Thoracic aorta (tissue), 2 donors: Measurements from ENCODE around the gene CARD14. TPM values are rescaled to one million over a fixed set of nuclear protein-coding genes. Genes with fewer than 3 reads are reported as not detected.

Experiments used
- ATAC-seq: fragments of 150-250 bp; one replicate; pipeline ENCODE4 v1.8.0; 2017; ENCODE audit warnings: low read depth; ENCODE audit not compliant: insufficient number of reproducible peaks, low FRiP score
- DNase-seq: peaks from one replicate; pipeline ENCODE4 v3.0.0-alpha.2; 2020; ENCODE audit warnings: low spot score
- H3K27ac ChIP-seq, 2 donors: fragments of 200-600 bp; sonication (generic); 1 replicate in 1 of 2; 2 replicates in 1 of 2; pipeline ENCODE4 v1.5.1; 2016; ENCODE audit warnings: mild to moderate bottlenecking in 2 of 2, moderate library complexity in 2 of 2
- H3K27me3 ChIP-seq: fragments of 200-600 bp; sonication (generic); replicated peaks from 2 replicates; pipeline ENCODE4 v1.6.0; 2016; ENCODE audit warnings: mild to moderate bottlenecking; ENCODE audit not compliant: insufficient read depth
- H3K36me3 ChIP-seq: fragments of 200-600 bp; sonication (generic); one replicate; pipeline ENCODE4 v1.5.1; 2016
- H3K4me1 ChIP-seq, 2 donors: fragments of 200-600 bp; sonication (generic); 1 replicate in 1 of 2; 2 replicates in 1 of 2; pipeline versions ENCODE4 v1.5.1 to v1.6.0; 2016; ENCODE audit warnings: low read depth in 2 of 2, mild to moderate bottlenecking in 1 of 2; ENCODE audit not compliant: control insufficient read depth in 1 of 2
- H3K4me3 ChIP-seq: fragments of 200-600 bp; sonication (generic); 2 replicates; pipeline ENCODE4 v1.5.1; 2016; ENCODE audit warnings: mild to moderate bottlenecking
- H3K9me3 ChIP-seq: fragments of 200-600 bp; sonication (generic); 2 replicates; pipeline ENCODE4 v1.5.1; 2016
- total RNA-seq, 2 donors: library from RNA; depleted of rRNA; stranded (reverse); fragments of >200 nt; gene quantifications; one replicate each; pipeline versions ENCODE4 v1.1.0 to v1.2.3, GENCODE V29; 2016
- TF ChIP-seq, protein P1 (sequence below): fragments of 200-600 bp; sonication (generic); IDR thresholded peaks from one replicate; pipeline ENCODE4 v1.5.1; 2019; ENCODE audit warnings: antibody characterized with exemption

The CARD14 gene
- total RNA-seq, 2 donors from 2014 or later, result not detected

DNA sequence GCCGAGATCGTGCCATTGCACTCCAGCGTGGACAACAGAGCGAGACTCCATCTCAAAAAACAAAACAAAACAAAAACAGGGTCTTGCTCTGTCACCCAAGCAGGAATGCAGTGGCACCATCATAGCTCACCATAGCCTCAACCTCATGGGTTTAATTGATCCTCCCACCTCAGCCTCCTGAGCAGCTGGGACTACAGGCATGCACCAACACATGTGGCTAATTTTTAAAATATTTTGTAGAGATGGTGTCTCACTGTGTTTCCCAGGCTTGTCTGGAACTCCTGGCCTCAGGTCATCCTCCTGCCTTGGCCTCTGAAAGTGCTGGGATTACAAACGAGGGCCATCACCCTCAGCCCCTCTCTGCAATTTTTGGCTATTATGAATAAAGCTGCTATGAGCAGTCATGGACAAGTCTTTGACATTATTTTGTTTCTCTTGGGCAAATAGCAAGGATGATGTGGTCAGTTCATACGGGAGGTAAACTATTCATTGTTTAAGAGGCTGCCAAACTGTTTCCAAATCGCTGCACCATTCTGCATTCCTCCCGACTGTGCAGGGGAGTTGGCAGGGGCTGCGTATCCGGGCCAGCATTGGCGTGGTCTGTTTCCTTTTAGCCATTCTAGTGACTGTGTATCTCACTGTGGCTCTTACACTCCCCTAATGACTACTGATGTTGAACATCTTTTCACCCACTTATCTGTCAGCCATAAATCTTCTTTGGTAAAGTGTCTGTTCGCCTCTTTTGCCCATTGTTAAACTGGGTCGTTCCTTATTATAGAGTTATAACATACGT, 44.0 kb upstream of the CARD14 start:
- Histone ChIP-seq H3K4me1 (no peaks in the 10 kb centered on the region), H3K27me3 (no peaks in the 10 kb centered on the region), H3K4me3 (no peak overlapping the region), H3K9me3 (no peaks in the 10 kb centered on the region), H3K27ac (no peak overlapping the region), H3K36me3 (no peaks in the 10 kb centered on the region)
- TF ChIP-seq, protein P1, sequence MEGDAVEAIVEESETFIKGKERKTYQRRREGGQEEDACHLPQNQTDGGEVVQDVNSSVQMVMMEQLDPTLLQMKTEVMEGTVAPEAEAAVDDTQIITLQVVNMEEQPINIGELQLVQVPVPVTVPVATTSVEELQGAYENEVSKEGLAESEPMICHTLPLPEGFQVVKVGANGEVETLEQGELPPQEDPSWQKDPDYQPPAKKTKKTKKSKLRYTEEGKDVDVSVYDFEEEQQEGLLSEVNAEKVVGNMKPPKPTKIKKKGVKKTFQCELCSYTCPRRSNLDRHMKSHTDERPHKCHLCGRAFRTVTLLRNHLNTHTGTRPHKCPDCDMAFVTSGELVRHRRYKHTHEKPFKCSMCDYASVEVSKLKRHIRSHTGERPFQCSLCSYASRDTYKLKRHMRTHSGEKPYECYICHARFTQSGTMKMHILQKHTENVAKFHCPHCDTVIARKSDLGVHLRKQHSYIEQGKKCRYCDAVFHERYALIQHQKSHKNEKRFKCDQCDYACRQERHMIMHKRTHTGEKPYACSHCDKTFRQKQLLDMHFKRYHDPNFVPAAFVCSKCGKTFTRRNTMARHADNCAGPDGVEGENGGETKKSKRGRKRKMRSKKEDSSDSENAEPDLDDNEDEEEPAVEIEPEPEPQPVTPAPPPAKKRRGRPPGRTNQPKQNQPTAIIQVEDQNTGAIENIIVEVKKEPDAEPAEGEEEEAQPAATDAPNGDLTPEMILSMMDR, result no peak
- no peak for ATAC-seq
- no peak for DNase-seq

DNA sequence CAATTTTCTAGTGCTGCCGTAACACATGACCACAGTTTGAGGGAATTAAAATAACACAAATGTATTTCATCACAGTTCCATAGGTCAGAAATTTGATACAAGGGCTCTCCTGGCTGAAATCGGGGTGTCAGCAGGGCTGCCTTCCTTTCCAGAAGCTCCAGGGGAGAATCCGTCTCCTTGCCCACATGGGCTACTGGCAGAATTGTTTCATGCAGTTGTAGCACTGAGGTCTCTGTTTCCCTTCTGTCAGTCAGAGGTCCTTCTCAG, 43.4 kb upstream of the CARD14 start:
- Histone ChIP-seq H3K36me3 (no peaks in the 10 kb centered on the region), H3K27ac (no peak overlapping the region), H3K9me3 (no peaks in the 10 kb centered on the region), H3K27me3 (no peaks in the 10 kb centered on the region), H3K4me1 (no peaks in the 10 kb centered on the region), H3K4me3 (no peak overlapping the region)
- TF ChIP-seq, protein P1, result no peak
- DNase-seq, result no peak
- no peak for ATAC-seq

DNA sequence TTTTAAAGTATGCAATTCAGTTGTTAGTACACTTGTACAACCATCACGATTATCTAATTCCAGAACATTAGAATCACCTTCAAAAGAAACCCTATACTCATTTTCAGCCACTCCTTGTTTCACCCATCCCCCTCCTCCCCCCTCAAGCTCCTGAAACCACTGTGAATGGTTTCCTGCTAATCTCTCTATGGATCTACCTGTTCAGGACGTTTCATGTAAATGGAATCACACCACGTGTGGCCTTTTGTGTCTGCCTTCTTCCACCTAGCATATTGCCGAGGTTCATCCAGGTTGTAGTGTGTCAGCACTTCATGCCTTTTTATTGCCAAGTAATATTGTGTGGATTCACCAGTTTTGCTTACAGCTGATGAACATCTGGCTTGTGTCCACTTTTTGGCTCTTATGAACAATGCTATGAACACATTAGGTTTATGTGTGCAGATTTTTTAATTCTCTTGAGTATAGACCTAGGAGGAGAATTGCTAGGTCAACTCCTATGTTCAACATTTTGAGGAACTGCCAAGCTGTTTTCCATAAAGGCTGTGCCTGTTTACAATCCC, 40.7 kb upstream of the CARD14 start:
- H3K9me3 ChIP-seq, result no peaks in the 10 kb centered on the region
- H3K27ac ChIP-seq, result no peak overlapping the region
- H3K4me1 ChIP-seq, result no peaks in the 10 kb centered on the region
- no peaks in the 10 kb centered on the region for H3K27me3 ChIP-seq
- ATAC-seq, result no peak
- TF ChIP-seq, protein P1, result no peak
- peaks cover 9% of the 10 kb centered on the region for H3K36me3 ChIP-seq
- no peak for DNase-seq
- H3K4me3 ChIP-seq, result no peak overlapping the region

DNA sequence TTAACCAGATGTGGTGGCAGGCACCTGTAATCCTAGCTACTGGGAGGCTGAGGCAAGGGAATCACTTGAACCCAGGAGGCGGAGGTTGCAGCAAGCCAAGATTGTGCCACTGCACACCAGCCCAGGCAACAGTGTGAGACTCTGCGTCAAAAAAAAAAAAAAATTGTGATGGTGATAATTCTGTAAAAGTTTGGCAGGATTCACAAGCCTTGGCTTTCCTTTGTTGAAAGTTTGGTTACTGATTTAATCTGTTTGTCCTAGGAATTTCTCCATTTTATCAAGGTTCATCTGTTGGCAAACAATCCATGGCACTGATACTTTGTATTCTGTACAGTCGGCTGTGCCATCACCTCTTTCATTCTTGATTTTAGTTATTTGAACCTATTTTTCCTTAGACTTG, 38.8 kb upstream of the CARD14 start:
- Histone ChIP-seq H3K27ac (no peak overlapping the region), H3K36me3 (peaks cover 22% of the 10 kb centered on the region), H3K4me3 (no peak overlapping the region), H3K4me1 (no peaks in the 10 kb centered on the region), H3K9me3 (no peaks in the 10 kb centered on the region), H3K27me3 (no peaks in the 10 kb centered on the region)
- TF ChIP-seq, protein P1, result no peak
- ATAC-seq, result no peak
- no peak for DNase-seq

DNA sequence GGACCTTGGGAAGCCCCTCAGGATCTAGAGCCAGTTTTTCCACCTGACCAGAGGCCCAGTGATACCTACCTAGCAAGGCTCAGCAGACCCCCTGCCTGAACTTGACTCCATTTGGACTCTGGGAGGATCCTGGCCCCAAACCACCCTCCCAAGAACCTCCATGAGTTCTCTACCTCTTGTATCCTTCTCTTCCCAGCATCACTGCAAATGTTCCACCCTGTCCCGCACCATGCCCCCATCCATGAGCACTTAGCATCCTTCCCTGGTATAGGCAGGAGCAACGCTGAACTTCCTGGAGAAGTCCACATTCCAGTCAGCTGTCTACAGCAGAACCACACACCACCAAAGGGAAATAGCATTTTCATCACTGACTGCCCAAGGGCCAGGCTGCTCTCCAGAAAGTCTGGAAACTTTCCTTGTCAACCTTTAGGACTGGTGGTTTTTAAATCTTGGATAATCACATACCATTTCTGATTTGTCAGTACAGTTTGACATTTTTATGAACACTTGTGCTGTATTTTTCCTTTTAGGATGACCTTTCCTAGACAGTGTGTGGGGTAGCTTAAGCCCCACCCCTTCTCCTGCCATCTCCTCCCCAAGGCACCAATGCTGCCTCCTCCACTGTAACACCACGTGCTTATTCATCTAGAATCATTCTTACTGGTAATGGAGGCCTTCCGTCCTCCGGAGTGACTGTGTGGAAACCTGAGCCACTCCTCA, 36.8 kb upstream of the CARD14 start:
- DNase-seq (no peak), ATAC-seq (no peak)
- Histone ChIP-seq H3K27ac (no peak overlapping the region), H3K36me3 (peaks cover 39% of the 10 kb centered on the region), H3K4me3 (no peak overlapping the region), H3K27me3 (no peaks in the 10 kb centered on the region), H3K9me3 (no peaks in the 10 kb centered on the region), H3K4me1 (no peaks in the 10 kb centered on the region)
- TF ChIP-seq, protein P1, result no peak
